Kidney glomerular epithelial cell (primary cell): ENCODE results near the gene RSRC1.
"Not testable (repeated sequence)": the region's sequence is repeated elsewhere in the genome, so short reads cannot be mapped to it uniquely, and the experiment has no call there.

Experiments
- DNase-seq: peaks from one replicate; lab custom pipeline; 2025; lab: John Stamatoyannopoulos, UW

The RSRC1 gene

DNA sequence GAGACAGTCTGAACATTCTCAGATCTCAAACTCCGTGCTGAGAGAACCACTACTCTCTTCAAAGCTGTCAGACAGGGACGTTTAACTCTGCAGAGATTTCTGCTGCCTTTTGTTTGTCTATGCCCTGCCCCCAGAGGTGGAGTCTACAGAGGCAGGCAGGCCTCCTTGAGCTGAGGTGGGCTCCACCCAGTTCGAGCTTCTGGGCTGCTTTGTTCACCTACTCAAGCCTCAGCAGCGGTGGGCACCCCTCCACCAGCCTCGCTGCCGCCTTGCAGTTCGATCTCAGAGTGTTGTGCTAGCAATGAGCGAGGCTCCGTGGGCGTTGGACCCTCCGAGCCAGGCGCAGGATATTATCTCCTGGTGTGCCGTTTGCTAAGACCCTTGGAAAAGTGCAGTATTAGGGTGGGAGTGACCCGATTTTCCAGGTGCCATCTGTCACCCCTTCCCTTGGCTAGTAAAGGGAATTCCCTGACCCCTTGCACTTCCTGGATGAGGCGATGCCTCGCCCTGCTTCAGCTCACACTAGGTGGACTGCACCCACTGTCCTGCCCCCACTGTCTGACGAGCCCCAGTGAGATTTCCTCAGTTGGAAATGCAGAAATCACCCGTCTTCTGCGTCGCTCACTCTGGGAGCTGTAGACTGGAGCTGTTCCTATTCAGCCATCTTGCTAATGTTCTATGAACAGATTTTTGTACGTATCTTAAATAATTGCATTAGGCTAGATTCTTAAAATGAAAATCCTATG, 220.0 kb downstream of the RSRC1 start:
- DNase-seq = not testable (repeated sequence)

- peak; percentile 47 for DNase-seq
Observed at GRCh38 chr3:158330870-158331269, 221.0 kb downstream of the RSRC1 start.

GRCh38 chr3:158333736-158334135, 223.8 kb downstream of the RSRC1 start:
- no peak for DNase-seq

DNA sequence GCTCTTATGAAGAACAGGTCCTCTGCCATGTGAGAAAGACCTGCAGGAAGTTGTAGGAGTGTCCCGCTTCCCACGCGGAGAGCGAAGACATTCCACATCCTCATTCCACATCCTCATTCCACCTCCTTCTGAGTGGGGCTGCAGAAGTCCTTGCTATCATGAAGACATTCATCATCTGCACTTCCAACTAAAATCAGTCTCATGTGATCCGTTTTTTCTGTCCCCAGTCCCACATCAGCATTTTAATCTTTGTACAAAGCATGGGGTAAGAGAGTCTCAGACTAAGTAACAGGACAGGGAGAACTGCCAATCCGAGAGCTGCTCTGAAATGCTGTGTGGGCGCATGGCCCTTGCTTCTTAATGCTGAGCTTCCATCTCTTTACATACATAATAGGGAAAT, 227.2 kb downstream of the RSRC1 start:
- DNase-seq = no peak

- no peak for DNase-seq
Observed at GRCh38 chr3:158339638-158340037, 229.7 kb downstream of the RSRC1 start.

GRCh38 chr3:158340951-158341350, 231.1 kb downstream of the RSRC1 start:
- not testable (repeated sequence) for DNase-seq

GRCh38 chr3:158347966-158348365, 238.1 kb downstream of the RSRC1 start:
- DNase-seq = no peak

DNA sequence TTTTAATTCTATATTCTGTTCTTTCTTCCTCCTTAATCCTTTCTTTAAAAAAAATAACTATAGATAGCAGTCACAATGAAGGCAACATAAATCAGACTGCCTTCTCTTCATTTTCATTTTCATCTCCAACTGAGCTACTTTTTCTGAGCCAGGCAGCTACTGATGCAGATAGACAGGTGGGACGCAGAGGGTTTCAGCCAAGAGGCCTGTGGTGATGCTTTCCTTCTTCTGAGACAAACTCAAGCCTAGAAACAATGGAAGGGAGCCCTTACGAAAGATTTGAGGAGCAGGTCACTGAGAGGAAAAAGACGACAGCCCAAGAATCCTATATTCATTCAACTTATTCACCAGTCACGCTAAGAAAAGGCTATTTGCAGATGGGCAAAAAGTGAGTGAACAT, 241.1 kb downstream of the RSRC1 start:
- DNase-seq = no peak

- no peak for DNase-seq
Observed at GRCh38 chr3:158352551-158352950, 242.7 kb downstream of the RSRC1 start.

DNA sequence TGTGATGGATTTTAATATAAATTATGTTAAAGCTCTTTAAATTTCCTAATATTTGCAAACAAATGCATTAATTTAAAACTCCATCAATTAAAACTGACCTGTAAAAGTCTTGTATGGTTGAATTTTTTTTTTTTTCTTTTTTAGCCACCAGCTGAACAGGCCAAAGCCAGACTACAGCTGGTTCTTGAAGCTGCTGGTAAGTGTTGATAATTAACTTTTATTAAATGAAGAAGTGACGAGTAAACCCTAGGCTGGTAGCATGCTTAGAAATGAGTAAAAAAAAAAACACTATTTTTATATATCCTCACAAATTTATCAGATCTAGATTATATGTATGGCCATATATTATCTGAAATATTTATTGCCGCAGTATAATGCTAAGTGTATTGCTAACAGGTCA, 244.8 kb downstream of the RSRC1 start:
- DNase-seq = no peak

GRCh38 chr3:158355623-158356588, 246.0 kb downstream of the RSRC1 start:
- no peak for DNase-seq

- DNase-seq = no peak
Observed at GRCh38 chr3:158359339-158359738, 249.4 kb downstream of the RSRC1 start.

GRCh38 chr3:158360756-158361448, 251.0 kb downstream of the RSRC1 start:
- no peak for DNase-seq

- DNase-seq = no peak
Observed at GRCh38 chr3:158368271-158368670, 258.4 kb downstream of the RSRC1 start.

DNA sequence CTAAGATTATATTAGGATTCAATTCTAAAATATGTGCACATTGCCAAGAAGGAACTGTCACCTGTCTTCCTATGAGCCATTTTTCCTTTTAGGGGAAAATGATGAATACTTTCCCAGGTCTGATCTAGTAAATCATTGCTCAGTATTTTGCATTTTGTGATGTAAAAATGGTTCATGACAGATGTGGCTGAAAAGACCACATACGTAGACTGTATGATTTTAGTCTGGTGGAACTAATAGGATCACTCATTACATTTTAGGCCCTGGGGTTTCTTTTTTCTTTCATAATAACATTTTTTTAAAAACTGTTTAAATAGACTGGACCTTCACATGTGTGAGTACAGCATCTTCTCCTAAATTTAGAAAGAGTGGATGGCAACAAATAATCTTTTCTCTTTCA, 259.4 kb downstream of the RSRC1 start:
- no peak for DNase-seq

- DNase-seq = no peak
Observed at GRCh38 chr3:158379517-158379916, 269.6 kb downstream of the RSRC1 start.

DNA sequence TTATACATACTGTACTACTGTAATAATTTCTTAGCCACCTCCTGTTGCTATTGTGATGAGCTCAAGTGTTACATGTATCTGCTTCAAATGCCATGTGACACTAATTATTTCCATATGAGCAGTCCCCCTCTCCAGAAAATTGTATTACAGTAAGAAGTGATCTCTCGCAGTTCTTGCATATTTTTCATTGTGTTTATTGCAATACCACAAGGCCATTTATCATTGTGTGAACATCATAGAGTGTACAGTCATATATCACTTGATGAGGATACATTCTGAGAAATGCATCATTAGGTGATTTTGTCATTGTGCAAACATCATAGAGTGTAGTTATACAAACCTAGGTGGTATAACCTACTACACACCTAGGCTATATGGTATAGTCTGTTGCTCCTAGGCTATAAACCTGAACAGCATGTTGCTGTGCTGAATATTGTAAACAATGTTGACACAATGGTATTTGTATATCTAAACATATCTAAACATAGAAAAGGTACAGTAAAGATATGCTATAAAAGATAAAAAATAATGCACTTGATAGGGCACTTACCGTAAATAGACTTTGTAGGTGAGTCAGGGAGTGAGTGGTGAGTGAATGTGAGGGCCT, 271.5 kb downstream of the RSRC1 start:
- DNase-seq = no peak

DNA sequence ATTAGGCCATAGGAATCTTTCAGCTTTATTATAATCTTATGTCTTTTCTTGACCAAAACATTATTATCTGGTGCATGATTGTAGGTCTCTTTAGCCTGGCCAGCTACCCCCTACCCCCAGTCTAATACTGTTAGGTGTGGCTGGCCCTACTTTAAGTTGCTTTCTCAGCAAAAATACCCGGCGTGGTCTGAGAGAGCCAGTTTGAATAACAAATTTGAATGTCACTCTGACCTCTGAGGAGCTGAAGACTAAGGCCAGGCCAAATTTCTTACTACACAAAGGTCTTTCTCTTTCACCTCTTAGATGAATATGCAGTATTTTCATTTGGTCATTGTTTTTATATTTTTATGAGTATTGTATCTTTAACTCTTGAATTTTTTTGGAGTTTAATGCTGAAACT, 272.6 kb downstream of the RSRC1 start:
- DNase-seq = no peak

- no peak for DNase-seq
Observed at GRCh38 chr3:158384019-158384418, 274.1 kb downstream of the RSRC1 start.

- DNase-seq = no peak
Observed at GRCh38 chr3:158395421-158395820, 285.5 kb downstream of the RSRC1 start.

- no peak for DNase-seq
Observed at GRCh38 chr3:158402590-158402989, 292.7 kb downstream of the RSRC1 start.

DNA sequence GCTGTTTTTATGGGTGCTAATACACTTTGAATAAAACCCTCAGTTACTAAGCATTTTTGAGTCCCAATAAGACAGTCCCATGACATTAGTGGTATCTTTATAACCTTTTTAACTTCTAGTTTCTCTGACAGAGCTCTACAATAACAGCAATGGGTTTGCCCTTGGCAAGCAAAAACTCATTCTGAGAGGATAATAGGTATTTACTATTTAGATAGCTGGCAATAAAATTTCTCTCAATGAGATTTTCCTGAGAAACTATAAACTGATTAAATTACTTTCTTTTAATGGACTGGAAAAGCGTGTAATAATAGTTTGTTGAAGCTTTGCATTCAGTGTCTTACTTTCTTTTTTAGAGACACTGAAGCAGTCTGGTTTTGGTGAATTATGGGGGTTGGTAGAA, 293.1 kb downstream of the RSRC1 start:
- DNase-seq = no peak
